CD4-positive, alpha-beta T cell treated with Interleukin-12 subunit alpha and Interleukin-12 subunit beta, for 1 hour (primary cell): Measurements from ENCODE around the gene UBTD1.
"Not testable (repeated sequence)": the region's sequence is repeated elsewhere in the genome, so short reads cannot be mapped to it uniquely, and the experiment has no call there.

Experiments used
- DNase-seq: peaks from one replicate; pipeline ENCODE4 v3.0.0-alpha.2; 2020

UBTD1 gene

DNA sequence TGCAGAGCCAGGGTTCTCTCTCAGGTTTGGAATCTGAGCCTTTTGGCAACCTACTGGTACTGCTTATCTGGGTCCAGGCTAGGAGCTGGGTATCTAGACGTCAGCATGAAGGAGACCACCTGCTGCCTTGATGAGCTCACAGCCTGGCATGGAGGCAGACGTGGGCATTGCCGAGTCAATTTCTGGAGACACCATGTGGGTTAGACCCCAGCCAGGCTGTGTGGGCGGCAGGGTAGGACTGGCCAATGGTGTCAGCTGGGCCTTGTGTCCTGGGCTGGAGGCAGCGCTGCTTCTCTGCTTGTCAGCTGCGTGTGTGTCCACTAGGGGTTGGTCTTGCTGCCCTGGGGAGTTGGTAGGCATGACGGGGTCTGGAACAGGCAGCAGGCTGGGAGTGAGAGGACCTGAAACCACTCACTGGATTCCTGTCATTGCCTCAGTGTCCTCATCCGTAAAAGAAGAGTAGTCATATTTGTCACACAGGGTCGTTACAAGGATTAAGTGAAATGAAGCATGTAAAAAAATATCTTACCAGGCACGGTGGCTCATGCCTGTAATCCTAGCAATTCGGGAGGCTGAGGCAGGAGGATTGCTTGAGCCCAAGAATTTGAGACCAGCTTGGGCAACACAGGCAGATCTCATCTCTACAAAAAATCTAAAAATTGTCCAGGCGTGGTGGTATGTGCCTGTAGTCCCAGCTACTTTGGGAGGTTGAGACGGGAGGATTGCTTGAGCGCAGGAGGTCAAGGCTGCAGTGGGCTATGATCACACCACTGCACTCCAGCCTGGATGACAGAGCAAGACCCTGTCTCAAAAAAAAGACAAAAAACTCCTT lies 42.2 kb downstream of the UBTD1 start:
- no peak for DNase-seq

DNA sequence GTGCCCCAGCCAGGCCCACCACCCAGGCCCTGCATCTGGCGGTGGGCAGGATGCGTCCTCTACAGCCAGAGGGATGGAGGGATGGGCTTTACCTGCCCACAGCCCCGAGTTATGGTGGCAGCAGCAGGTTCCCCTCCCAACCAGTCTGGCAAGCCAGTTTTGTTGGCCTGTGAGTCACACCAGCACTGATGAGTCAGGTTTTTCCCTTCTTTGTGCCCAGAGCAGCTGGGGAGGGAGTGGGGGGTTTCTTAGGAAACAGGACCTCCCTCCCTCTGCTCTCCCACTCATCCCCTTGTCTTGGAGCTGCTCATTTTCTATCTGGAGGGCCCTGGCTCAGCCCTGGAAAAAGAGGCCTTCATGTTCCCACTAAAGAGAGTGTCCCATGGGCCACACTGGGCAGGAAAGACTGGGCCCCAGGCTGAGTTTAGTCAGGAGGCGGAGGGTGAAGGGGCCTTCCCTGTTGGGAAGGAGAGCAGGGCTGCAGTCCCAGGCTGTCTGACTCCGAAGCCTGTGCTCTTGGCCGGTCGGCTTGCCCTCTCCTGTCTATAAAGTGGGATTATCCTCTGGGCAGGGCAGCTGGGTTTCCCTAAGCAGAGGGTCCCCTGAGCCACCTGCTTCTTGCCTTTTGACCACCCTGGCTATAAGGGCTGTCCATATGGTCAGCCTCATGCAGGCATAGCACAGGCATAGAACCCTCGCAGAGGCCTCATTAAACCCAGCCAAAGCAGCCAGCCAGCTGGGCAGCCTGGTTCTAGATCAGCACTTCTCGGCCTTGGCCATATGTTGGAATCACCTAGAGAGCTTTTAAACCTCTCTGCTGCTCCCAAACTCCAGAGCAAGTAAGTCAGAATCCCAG lies 43.7 kb downstream of the UBTD1 start:
- DNase-seq, result no peak

DNA sequence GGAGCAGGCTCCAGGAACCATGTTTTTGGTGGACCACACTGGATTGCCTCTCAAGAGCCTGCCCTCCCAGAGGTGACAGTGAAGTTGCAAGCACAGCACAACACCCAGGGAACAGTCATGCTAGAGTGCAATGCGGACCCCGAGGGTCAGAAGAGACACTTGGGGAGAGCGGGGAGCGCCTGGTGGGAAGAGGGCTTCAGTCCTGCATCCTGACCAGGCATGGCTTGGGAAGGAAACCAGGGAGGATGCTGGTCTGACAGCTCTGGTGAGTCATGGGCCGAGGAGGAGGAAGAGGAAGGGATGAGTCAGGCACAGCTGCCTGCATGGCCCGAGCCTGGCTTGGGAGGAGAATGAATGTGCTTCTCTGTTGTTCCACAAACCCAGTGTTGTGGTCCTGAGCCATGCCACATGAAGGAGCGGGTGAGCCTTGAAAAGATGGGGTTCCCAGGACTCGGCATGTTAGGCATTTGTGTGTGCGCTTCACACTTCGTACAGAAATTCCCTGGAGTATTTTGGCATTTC lies 44.4 kb downstream of the UBTD1 start:
- no peak for DNase-seq

DNA sequence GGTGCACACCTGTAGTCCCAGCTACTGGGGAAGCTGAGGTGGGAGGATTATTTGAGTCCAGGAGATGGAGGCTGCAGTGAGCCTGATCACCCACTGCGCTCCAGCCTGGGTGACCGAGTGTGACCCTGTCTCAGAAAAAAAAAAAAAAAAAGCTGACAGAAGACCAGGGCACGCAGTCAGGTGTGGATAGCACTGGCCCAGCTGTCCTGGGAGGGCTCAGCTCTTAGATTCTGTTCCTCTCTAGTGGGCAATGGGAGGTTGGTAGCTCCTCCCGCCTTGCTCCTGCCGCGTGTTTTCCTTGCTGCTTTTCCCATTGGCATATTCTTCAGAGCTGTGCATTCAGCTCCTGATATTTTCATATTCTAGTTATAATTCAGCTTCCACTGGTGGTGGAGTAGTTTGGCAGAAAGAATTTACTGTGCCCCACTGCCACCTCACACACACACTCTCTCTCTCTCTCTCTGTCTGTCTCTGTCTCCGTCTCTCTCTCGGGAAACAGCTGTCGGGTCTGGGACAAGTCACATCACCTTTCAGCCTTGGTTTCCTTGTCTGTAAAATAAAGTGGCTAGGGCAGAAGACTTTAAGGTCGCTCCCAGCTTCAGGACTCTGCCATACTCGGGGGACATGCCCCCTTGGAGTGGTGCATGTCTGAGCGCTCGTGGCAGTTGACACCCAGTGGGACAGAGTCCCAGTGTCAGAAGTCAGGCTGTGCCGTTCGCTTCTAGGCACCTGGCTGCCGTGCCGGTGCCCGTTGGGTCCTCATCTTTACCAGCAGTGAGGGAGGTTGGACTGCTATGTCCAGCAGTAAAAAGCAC lies 47.9 kb downstream of the UBTD1 start:
- DNase-seq, result no peak

DNA sequence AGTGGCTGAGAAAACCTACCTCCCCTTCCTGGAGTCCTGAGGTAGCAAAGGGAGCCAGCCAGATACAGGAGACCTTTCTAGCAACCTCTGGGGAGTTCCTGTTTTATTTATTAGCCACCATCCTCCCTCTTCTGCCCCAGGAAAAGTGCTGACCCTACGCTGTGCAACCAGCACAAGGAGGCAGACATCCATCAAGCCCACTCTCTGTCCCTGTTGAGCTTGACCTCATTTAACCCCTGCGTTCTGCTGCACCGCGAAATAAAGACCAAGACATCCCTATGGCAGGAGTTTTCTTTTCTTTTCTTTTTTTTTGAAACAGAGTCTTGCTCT lies 48.5 kb downstream of the UBTD1 start:
- DNase-seq, result no peak

DNA sequence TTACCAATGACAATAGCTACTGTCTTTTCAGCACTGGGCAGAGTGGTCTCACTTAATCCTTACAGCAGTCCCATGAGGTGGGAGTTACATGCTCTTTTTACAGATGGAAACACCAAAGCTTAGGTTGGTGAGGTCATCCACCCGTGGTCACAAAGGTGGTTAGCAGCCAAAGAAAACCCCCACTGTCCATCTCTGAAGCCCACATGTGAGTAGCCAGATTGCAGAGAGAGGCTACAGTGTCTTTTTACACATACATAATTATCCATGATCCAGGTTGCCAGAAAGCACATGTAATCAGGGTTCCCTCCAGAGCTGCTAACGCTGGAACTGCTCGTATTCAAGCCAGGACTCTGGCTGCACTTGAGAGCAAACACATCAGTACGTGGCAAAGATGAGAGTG lies 49.2 kb downstream of the UBTD1 start:
- no peak for DNase-seq

DNA sequence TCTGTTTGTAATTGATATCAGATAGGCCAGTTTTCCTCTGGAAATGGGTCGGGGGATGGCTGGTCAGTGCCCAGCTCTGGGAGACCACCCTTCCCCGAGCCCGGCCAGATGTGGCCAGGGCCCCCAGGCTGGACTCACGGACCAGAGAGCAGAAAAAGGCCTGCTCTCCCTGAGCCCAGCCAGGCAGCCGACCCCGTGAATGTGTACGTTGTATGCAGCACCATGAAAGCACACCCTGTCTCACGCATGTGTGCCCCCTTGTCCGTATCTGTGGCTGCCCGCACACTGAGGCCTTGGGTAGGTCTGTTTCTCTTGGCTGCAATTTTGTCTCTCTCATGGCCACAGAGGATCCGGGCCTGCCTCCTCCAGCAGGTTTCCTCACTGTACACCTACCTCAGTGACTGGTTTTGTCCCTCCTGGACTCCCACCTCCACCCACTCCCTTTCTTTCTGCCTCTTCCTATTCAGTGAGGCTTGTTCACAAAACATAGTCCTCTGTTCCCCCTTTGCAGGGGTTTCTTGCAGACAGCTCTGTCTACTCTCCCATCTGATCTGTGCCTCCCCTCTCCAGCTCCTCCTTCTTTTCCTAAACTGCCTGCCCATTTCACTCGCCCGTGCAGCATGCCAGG lies 50.2 kb downstream of the UBTD1 start:
- no peak for DNase-seq

DNA sequence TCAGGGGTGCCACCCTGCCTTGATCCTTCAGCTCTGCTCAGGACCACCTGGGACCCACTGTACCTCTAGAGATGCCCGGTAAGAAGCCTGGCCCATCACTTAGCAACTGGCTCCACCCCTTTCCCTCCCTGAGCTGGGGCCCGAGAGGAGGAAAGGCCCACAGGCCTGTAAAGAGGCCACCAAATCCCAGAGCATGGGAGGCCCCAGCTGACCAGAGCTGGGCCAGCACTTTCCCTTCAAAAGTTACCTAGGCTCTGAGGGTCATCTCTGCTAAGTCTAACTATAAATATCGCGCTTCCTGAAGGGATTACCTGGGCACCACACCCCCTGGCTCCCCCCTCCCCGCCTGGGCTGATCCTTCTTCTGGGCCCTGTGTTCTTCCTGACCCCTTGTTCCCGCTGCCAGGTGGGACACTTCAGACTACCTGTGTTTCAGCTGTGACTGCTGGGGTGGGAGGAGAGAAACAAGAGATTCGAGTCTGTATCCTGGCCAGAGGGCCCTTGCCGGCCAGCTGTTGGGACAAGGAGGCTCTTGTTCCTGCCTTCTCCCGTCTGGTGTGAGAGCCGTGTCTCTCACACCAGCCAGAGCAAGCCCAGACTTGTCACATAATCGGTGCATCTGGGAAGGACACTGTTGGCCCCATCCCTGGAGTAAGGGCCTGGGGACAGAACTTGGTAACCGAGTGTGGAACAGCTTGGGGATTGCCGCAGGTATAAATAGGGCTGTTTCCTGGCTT lies 51.0 kb downstream of the UBTD1 start:
- no peak for DNase-seq

DNA sequence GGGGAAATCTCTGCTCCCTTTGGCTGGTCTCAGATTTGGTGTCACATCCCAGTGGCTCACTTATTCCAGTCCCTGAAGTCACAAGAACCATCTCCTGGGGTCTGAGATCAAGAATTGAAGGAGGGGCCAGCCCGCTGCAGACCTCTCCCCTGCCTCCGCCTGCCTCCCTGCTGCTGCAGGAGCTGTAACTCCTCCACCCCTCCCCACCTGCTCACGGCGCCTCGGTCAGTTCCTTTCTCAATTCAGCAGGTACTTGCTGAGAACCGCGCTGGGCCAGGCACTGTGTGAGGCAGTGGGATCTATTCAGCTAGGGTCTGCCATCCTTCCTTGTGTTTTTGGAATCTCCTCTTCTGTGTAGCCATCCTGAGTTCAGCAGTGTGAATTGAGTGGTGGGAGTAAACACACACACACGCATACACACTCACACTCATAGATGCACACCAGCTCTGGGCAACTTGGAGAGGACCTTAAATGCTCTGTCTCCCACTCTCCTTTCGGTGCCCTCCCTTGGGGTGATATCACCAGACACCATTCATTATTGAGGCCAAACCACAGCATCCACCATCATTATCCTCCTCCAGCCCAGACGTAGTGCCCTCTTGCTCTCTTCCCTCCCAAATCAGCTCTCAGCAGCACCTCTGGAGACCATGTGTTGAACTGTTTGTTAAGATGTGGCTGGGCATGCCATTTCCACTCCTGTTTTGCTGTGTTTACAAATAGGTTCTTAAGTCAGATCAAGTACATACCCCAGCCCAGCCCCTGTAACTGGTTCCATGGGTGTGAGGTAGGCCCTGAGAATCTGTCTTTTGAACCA lies 51.8 kb downstream of the UBTD1 start:
- no peak for DNase-seq

DNA sequence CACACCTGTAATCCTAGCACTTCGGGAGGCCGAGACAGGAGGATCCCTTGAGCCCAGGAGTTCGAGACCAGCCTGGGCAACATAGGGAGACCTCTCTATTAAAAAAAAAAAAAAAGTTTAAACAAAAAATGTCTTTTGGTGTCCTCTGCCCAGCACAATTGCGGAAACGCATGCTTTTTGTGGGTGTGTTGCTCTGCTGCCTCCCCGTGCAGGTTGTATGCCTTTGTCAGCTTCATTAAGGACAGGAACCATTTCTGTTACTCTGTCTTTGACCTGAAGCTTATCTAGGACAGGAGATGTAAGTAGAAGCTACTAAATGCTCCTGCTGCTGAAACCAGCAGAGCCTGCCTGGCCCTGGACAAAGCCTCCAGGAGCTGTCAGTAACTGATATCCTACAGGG lies 52.5 kb downstream of the UBTD1 start:
- DNase-seq, result no peak

DNA sequence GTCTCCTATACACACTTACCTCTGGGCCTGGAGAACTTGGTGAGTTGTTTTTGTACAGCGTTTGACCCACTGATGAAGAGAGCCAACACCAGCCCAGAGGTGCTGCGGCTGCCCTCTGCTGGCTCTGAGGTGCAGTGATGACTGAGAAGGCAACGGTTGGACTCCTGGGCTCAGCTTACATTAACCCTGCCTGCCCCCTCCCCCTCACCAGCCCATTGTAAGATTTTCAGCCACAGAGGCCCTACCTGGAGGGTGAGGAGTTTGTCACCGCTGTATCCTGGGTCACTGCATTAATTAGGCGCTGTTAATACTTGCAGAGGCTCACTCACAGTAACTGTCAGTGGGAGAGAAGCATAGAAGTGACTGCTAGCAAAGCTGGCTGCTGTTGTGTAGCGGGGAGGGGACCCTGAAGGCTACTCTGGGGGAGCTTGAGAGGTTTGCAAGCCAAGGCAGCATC lies 54.9 kb downstream of the UBTD1 start:
- peak; percentile 64 for DNase-seq

DNA sequence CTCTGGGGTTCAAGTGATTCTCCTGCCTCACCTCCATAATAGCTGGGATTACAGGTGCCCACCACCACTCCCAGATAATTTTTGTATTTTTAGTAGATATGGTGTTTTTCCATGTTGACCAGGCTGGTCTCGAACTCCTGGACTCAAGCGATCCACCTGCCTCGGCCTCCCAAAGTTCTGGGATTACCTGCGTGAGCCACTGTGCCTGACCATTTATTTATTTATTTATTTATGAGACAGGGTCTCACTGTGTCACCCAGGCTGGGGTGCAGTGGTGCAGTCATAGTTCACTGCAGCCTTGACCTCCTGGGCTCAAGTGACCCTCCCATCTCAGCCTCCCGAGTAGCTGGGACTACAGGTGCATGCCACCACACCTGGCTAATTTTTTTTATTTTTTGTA lies 55.6 kb downstream of the UBTD1 start:
- not testable (repeated sequence) for DNase-seq

DNA sequence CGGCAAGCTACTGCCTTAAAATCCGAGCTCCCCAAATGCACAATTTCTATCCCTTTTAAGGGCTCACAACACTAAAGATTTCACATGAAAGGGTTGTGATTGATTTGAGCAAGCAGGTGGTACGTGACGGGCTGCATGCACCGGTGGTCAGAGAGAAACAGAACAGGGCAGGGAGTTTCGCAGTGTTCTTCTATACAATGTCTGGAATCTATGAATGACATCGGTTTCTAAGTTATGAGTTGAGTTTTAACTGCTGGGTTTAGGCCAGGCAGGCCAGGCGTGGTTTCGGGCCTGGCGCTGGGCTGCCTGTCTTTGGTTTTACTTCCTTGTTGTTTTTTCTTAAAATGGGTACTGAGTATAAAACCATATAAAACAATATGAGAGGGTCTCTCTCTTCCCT lies 56.8 kb downstream of the UBTD1 start:
- not testable (repeated sequence) for DNase-seq

DNA sequence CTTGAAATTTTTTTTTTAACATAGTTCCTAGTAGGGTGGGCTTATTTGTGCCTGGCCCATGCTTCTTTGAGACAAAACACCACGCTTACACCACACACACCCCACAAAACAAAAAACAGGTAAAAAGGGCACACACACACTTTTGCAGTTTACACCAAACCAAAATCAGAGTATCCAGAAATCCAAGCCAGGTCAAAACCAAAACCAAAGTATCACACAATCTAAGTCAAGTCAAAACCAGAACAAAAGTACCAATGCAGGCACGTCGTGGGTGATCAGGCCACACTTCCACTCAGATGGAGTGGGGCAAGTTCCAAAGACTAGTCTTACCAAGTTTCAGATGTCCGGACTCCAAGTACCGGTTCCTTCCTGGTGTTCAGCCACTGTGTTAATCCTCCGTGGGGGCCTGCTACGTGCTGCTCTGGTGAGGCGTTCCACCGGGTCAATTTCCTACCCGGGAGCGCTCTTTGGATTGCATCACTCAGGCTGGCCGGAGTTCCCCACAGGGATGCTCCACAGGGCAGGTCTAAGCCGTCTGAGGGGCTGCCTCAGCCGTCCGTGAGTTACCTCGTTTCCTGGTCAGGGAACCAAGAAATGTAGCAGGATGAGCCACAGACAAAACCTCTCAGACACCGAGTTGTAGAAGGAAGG lies 62.1 kb downstream of the UBTD1 start:
- DNase-seq, result not testable (repeated sequence)

DNA sequence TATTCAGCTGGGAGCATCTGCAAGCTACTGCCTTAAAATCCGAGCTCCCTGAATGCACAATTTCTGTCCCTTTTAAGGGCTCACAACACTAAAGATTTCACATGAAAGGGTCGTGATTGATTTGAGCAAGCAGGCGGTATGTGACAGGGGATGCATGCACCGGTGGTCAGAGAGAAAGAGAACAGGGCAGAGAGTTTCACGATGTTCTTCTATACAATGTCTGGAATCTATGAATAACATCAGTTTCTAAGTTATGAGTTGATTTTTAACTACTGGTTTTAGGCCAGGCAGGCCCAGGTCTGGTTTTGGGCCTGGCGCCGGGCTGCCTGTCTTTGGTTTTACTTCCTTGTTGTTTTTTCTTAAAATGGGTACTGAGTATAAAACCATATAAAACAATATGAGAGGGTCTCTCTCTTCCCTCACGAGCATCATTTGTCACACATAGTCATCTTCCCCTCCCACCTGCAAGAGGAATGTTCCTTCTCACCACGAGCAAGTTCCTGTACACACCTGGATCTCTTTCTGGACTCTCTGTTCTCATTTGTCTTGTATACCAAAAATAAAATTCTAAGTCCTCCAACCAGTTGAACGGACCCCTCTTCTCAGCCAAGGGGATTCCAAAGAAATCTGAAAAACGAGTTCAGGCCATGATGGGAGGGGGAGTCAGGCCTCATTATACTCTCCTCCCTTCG lies 62.8 kb downstream of the UBTD1 start:
- DNase-seq, result not testable (repeated sequence)

DNA sequence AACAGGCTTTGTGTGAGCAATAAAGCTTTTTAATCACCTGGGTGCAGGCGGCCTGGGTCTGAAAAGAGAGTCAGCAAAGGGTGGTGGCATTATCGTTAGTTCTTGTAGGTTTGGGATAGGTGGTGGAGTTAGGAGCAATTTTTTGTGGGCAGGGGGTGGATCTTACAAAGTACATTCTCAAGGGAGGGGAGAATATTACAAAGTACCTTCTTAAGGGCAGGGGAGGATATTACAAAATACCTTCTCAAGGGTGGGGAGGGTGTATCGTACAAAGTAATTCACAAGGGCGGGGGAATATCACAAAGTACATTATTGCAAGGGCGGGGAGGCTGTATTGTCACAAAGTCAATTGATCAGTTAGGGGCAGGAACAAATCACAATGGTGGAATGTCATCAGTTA lies 63.6 kb downstream of the UBTD1 start:
- DNase-seq, result not testable (repeated sequence)

DNA sequence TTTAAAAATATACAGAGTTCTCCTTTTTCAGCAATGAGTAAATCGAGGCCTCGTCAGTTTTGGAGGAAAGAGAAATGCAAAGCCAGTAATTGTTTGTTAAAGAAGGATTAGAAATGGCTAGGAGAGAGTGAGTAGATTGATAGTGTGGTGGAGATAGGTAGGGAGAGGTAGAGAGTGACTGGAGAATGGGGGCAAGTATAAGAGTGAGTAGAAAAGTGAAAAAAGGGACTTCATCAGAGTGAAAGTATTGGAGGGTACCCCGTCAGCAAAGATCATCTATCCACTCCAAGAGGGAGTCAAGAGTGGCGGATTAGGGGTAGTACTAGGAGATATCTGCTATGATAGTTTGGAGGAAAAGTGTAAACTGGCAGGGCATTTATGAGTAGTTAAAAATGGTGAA lies 64.6 kb downstream of the UBTD1 start:
- DNase-seq, result no peak

DNA sequence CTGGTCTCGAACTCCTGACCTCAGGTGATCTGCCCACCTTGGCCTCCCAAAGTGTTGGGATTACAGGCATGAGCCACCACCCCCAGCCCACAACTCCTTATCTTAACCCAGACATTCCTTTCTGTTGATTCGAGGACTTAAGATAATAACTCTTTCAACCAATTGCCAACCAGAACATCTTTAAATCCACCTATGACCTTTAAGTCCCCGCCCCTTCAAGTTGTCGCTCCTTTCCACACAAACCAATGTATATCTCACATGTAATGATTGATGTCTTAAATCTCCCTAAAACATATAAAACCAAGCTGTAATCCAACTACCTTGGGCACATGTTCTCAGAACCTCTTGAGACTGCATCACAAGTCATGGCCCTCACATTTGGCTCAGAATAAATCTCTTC lies 66.1 kb downstream of the UBTD1 start:
- no peak for DNase-seq

DNA sequence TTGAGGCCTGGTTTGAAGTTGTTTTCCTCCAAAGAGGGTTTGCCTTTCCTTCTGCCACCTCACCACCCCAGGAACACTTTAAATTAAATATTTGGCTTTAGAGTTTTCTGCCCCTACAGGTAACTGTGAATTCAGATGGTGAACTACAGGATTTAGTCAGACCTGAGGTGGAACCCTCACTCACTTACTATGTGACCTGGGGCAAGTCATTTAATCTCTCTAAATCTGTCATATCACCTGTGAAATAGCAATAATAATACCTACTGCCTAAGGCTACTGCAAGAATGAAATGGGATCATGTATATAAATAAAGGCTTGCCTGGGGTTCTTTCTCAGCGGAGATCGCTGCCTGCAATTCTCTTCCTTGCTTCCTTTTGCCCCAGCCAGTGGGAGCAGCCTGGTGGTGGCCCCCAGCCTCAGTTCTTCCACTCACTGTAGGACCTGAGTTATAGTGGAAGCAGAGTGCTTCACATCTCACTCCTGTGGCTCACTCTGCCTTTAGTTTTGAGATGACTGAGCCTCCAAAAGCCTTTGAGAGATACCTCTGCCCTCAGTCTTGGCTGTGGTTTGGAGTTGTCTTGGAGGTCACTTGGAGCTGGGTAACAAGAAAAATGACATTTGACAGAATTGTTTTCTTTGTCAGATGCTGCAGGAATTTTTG lies 67.7 kb downstream of the UBTD1 start:
- no peak for DNase-seq
